ENCODE data around the gene CMAS. TPM values are rescaled to one million over a fixed set of nuclear protein-coding genes. Genes with fewer than 3 reads are reported as not detected.

Gene CMAS
- total and polyA plus RNA-seq, 2 of the 8 experiments (the other 6 are each of a cell fraction or from before 2014, with no cell fraction given) = 13.2 to 59.8 TPM

DNA sequence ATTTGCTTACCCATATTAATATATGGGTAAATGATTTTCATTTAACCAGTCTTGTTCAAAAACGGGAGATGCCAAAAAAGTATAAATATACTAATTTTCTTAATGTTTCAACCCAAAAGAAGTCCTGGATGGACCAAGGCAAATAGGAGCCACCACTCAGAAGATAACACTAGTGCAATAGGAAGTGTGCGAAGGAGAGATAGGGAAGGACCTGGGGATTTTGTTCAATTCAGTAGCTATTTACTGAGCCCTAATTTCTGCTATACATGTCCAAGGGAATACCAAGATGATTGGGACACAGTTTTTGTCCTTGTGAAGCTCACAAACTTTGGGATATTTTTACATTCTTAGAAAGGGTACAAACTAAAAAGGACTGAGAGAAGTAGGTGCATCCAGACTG, 1.5 kb downstream of the CMAS start:
- CTCF ChIA-PET (ENCODE audit: partially characterized antibody) = interaction anchor here (0.9 to 1.6 kb wide), 5 partner anchors 12 to 396 kb away, joined by 3 to 5 read pairs (median 3); no protein-coding TSS in a partner anchor

More for the DNA sequence above, 1.5 kb downstream of the CMAS start:
- Histone ChIP-seq H3K27me3 (replicated peaks in 1 of 4; ENCODE audit: control insufficient read depth in 3 of 4, extremely low read depth in 1 of 4, insufficient read depth in 3 of 4, low read length in 3 of 4) (no peaks in the 10 kb centered on the region), H3K4ac (replicated peaks; ENCODE audit: insufficient read length, low read depth, low read length) (no peak overlapping the region), H3K36me3 (ENCODE audit: control insufficient read depth in 2 of 4, insufficient read depth in 4 of 4, low read length in 3 of 4) (no peaks in the 10 kb centered on the region; a peak in 1 of 8 replicates), H4K8ac (ENCODE audit: extremely low read depth, insufficient read depth, low read length) (no peak overlapping the region), H2BK5ac (ENCODE audit: low read depth, low read length) (no peak overlapping the region), H3K4me3 (ENCODE audit: extremely low read depth in 1 of 4, insufficient read depth in 2 of 4, low read depth in 3 of 4, low read length in 4 of 4) (peak overlapping the region in 2 of 4 experiments; percentile 81 to 90; a peak in 4 of 8 replicates), H4K20me1 (replicated peaks in 1 of 2; ENCODE audit: control insufficient read depth in 1 of 2, insufficient read depth in 2 of 2, low read length in 2 of 2) (no peaks in the 10 kb centered on the region), H2BK120ac (replicated peaks; ENCODE audit: low read depth, low read length) (no peak overlapping the region), H3K23ac (ENCODE audit: insufficient read length) (no peak overlapping the region), H3K14ac (ENCODE audit: insufficient read length) (no peak overlapping the region), H3K79me1 (ENCODE audit: low read depth, low read length) (0 out of 2 replicates have a peak, but pooled peaks cover 2% of the 10 kb centered on the region), H3K4me2 (ENCODE audit: insufficient read depth in 1 of 2, low read depth in 2 of 2, low read length in 2 of 2) (peak overlapping the region; percentile 69 to 76; a peak in 3 of 4 replicates), H2BK12ac (ENCODE audit: low read depth, low read length) (no peak overlapping the region), H3K9ac (replicated peaks in 1 of 4; ENCODE audit: extremely low read depth in 1 of 4, low read depth in 3 of 4, low read length in 3 of 4) (no peak overlapping the region), H3K56ac (replicated peaks; ENCODE audit: insufficient read length, low read depth, low read length) (no peak overlapping the region), H4K5ac (ENCODE audit: insufficient read length, low read depth, low read length) (no peak overlapping the region), H2AFZ (ENCODE audit: low read length) (no peak overlapping the region), H3K9me3 (ENCODE audit: insufficient read depth in 2 of 2, low read depth in 1 of 2, low read length in 1 of 2) (no peaks in the 10 kb centered on the region), H3K79me2 (ENCODE audit: control insufficient read depth in 1 of 2, insufficient read depth in 2 of 2, low read length in 2 of 2) (peaks cover 0 to 44% of the 10 kb centered on the region in 2 experiments; a peak in 2 of 4 replicates), H2BK15ac (ENCODE audit: low read length) (no peak overlapping the region), H2BK20ac (ENCODE audit: low read length) (no peak overlapping the region), H4K91ac (replicated peaks; ENCODE audit: insufficient read length, low read length) (no peak overlapping the region), H3K23me2 (ENCODE audit: low read depth, low read length) (no peaks in the 10 kb centered on the region), H2AK5ac (ENCODE audit: low read depth, low read length) (no peak overlapping the region), H3K18ac (ENCODE audit: extremely low read depth, low read length) (no peak overlapping the region), H3K4me1 (replicated peaks in 1 of 4; ENCODE audit: control insufficient read depth in 3 of 4, insufficient read depth in 4 of 4, low read length in 3 of 4) (peaks cover 0 to 14% (median 6%) of the 10 kb centered on the region in 4 experiments; a peak in 4 of 7 replicates), H3K27ac (ENCODE audit: low read depth, low read length) (no peak overlapping the region)
- FAIRE-seq = no peak
- no peak for TF ChIP-seq RXRA (IDR thresholded peaks at IDR 0.05; ENCODE audit: insufficient read depth, low read depth, low read length)
- no peak for TF ChIP-seq CBX5 (IDR thresholded peaks at IDR 0.05; ENCODE audit: low read depth, low read length)
- no peak for TF ChIP-seq TCF12 (IDR thresholded peaks at IDR 0.05; ENCODE audit: low read depth, low read length)
- TF ChIP-seq TAF7 (optimal IDR thresholded peaks at IDR 0.05; ENCODE audit: borderline replicate concordance, low read depth, low read length) = no peak
- no peak for DNase-seq (ENCODE audit: low read depth in 1 of 2, low spot score in 2 of 2)
- WGBS, 2 experiments (ENCODE audit: extremely low coverage in 1 of 2, insufficient coverage in 1 of 2, insufficient read length in 1 of 2, insufficient replicate concordance in 2 of 2, low coverage in 1 of 2, low lambda C conversion rate in 2 of 2, missing lambda C conversion rate in 1 of 2) = 71% methylated on average over 2 of the region's 2 CpGs; no CpG with 5 or more reads in 1 of the 2 experiments
- POLR2A ChIA-PET (ENCODE audit: partially characterized antibody) = interaction anchor here (0.9 to 3.5 kb wide), 6 partner anchors 10 to 390 kb away, joined by 3 to 14 read pairs (median 4); partner anchors contain the start of gene LDHB
